KOPT-K1 (cell line): ENCODE data around the gene FAM184B.

Experiments
- H3K27ac ChIP-seq: fragments of 200-600 bp; sonication (generic); 2 replicates; pipeline ENCODE4 v1.5.1; 2016; ENCODE audit warnings: antibody characterized with exemption, mild to moderate bottlenecking, low read depth, low read length; ENCODE audit not compliant: poor library complexity, severe bottlenecking
- H3K36me3 ChIP-seq: fragments of 200-600 bp; sonication (generic); 2 replicates; pipeline ENCODE4 v1.5.1; 2017; ENCODE audit warnings: antibody characterized with exemption, mild to moderate bottlenecking, low read length, moderate library complexity; ENCODE audit not compliant: insufficient read depth
- H3K9me3 ChIP-seq: fragments of 200-600 bp; sonication (generic); 2 replicates; pipeline ENCODE4 v1.5.1; 2017; ENCODE audit warnings: antibody characterized with exemption, low read length, mild to moderate bottlenecking; ENCODE audit not compliant: insufficient read depth, poor library complexity, severe bottlenecking

The FAM184B gene

DNA sequence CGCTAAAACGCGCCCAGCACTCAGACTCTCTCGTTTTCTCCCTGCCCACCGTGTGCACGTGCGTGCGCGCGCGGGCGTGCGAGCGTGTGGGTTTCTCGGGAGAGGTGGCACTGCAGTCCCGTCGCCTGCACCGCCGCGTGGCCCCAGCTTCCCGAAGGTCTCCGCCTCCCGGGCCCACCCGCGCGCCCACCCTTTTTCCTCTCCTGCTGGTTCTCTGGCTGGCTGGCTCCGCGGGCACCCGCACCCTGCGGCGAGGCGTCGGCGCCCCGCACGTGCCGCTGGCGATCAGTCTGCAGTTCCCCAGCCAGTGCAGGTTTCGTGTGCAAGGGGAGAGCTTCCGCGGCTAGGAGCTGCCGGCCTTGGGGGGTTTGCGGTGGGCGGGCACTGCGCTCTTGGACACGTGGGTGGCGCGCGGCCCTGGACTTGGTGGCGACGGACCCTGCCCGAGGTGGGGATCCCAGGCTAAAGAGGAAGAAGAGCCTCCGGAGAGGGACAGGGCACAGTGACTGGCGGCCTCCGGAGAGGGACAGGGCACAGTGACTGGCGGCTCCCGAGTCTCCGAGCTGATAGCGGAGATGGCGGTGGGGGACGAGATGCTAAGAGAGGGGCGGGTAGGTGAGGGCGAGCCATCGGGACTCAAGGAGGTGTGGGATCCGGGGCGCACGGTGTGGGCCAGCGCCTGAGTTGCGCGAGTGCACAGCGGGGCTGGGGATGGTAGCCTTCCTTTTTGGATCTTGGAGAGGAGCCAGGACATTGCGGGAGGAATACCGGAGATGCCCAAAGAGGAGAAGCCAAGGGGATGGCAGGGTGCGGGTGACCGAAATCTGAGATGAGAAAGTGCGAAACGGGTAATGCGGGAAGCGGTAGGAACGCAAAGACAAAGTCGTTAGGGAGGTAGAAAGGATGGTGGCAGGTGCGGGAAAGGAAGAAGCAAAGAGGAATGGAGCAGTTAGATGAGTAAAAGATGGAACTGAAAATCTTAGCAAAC lies at the start of gene FAM184B:
Gene FAM184B, minus strand, starts transcription at position 322 of the 988 bp plus-strand sequence. CDS start 322 bp downstream, outside the sequence.
- Histone ChIP-seq H3K36me3 (no peaks in the 10 kb centered on the region), H3K9me3 (no peaks in the 10 kb centered on the region), H3K27ac (no peak within 1 kb of the TSS)

GRCh38 chr4:17823871-17824669 lies 42.6 kb upstream of the FAM184B start:
- no peaks in the 10 kb centered on the region for H3K9me3 ChIP-seq
- H3K36me3 ChIP-seq = peaks cover 100% of the 10 kb centered on the region

DNA sequence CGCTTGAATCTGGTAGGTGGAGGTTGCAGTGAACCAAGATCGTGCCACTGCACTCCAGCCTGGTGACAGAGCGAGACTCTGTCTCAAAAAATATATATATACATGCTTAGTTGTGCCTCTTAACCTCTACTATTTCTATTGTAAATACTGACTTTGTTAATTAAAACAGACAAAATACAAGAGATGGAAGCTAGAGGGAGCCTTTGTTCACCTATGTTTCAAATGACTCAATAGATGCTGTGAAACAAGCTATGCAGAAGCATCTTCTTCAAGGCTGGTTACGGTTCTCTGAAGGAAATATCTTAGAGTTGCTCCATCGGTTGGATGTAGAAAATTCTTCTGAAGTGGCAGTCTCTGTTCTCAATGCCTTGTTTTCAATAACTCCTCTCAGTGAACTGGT lies 35.6 kb upstream of the FAM184B start:
- peaks cover 95% of the 10 kb centered on the region for H3K36me3 ChIP-seq

More at GRCh38 chr4:17823871-17824669, 42.6 kb upstream of the FAM184B start:
- H3K27ac ChIP-seq = no peak overlapping the region

GRCh38 chr4:17816142-17816541 lies 34.7 kb upstream of the FAM184B start:
- Histone ChIP-seq H3K36me3 (peaks cover 86% of the 10 kb centered on the region), H3K9me3 (no peaks in the 10 kb centered on the region), H3K27ac (no peak overlapping the region)

More for the DNA sequence above, 35.6 kb upstream of the FAM184B start:
- H3K9me3 ChIP-seq = no peaks in the 10 kb centered on the region
- no peak overlapping the region for H3K27ac ChIP-seq

GRCh38 chr4:17814140-17814539 lies 32.7 kb upstream of the FAM184B start:
- Histone ChIP-seq H3K9me3 (no peaks in the 10 kb centered on the region), H3K27ac (no peak overlapping the region), H3K36me3 (peaks cover 66% of the 10 kb centered on the region)

- Histone ChIP-seq H3K36me3 (peaks cover 59% of the 10 kb centered on the region), H3K27ac (no peak overlapping the region), H3K9me3 (no peaks in the 10 kb centered on the region)
Measured at GRCh38 chr4:17812801-17813200, 31.4 kb upstream of the FAM184B start.

- no peaks in the 10 kb centered on the region for H3K9me3 ChIP-seq
- H3K36me3 ChIP-seq = peaks cover 59% of the 10 kb centered on the region
- peak overlapping the region; percentile 98 for H3K27ac ChIP-seq
Measured at GRCh38 chr4:17812125-17812524, 30.7 kb upstream of the FAM184B start.

DNA sequence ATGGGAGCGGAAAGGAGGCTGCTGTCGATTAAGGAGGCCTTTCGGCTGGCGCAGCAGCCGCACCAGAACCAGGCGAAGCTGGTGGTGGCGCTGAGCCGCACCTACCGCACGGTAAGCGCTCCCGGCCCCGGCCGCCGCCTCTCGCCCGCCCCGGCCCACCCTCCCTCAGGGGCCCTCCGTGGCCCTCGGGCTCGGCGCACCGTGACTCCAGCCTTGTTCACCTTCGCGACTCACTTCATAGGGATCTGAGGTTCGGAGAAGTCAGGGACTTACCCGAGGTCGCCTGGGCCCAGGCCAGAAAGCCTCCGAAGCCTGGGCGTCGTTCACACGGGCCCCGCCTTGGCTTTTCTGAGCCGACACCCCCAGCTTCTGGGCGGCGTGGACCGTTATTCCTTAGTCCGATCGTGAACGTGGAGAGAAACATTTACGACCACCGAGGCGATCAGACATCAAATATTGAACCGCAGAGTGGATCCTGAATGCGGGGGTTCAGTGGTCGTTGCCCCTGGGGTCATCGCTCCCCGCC lies 29.7 kb upstream of the FAM184B start:
- Histone ChIP-seq H3K27ac (peak overlapping the region; percentile 98), H3K36me3 (peaks cover 53% of the 10 kb centered on the region), H3K9me3 (no peaks in the 10 kb centered on the region)

GRCh38 chr4:17810260-17811077 lies 29.0 kb upstream of the FAM184B start, which contains the start of the genes DCAF16 and NCAPG:
Gene DCAF16, minus strand, starts transcription at chr4:17810757. Its CDS starts 6,616 bp downstream, at chr4:17804141.
Gene NCAPG, plus strand, starts transcription at chr4:17810979. Its CDS starts 99 bp downstream, at chr4:17811078.
- Histone ChIP-seq H3K36me3 (peaks cover 53% of the 10 kb centered on the region), H3K27ac (peak within 1 kb of the TSS; percentile 98), H3K9me3 (no peaks in the 10 kb centered on the region)

- Histone ChIP-seq H3K9me3 (no peaks in the 10 kb centered on the region), H3K27ac (peak overlapping the region; percentile 98), H3K36me3 (peaks cover 53% of the 10 kb centered on the region)
Measured at GRCh38 chr4:17809667-17810066, 28.2 kb upstream of the FAM184B start.

DNA sequence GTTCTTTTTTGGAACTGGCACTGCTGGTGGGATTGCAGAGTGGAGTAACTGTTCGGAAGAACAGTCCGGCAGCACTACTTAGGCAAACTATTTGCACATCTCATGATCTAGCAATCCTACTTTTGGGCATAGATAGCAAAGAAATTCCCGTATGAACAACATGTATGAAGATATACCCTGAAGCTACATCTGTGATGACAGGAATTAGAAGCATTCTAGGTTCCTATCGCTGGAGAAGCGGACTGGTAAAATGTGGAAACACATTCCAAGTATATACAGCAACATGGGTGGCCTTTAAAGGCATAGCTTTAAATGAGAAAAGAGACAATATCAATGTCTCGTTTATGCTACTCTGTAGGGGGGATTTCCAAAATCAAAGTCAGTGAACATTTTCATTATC lies 26.0 kb upstream of the FAM184B start:
- Histone ChIP-seq H3K9me3 (no peaks in the 10 kb centered on the region), H3K36me3 (peaks cover 54% of the 10 kb centered on the region), H3K27ac (no peak overlapping the region)

DNA sequence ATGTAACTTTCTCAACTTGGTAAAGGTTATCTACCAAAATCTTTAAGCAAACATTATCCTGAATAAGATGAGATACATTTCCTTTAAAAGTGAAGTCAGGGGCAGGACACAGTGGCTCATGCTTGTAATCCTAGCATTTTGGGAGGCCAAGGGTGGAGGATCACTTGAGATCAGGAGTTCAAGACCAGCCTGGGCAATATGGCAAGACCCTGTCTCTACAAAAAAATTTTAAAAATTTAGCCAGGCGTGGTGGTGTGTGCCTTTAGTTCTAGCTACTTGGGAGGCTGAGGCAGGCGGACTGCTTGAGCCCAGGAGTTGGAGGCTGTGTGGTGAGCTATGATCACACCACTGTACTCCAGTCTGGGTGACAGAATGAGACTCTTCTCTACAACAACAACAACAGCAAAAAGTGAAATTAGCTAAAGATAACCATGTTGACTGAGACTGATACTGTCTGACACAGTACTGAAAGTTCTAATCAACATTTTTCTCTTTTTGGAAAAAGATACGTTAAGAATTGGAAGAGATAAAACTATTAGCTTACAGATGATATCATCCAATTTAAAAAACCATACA lies 24.2 kb upstream of the FAM184B start:
- Histone ChIP-seq H3K36me3 (peaks cover 72% of the 10 kb centered on the region), H3K9me3 (no peaks in the 10 kb centered on the region), H3K27ac (no peak overlapping the region)

DNA sequence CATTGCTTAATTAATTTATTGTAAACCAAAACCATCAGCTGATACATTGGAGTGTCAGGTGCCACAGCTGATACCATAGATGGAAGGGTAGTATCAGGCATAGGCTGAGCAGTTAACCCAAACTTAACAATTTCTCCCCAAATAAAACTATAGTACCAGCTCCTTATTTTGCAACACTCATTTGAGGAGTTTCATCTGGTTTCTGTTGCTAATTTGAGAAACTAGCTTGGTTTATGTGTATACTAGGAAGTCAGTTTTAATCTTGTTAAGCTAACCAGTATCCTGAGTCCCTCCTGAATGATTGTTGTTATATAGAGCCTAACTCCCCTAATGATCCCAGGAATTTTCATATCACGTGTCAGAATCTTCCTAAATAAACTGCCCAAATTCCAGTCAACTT lies 16.4 kb upstream of the FAM184B start:
- Histone ChIP-seq H3K9me3 (no peaks in the 10 kb centered on the region), H3K27ac (no peak overlapping the region), H3K36me3 (peaks cover 96% of the 10 kb centered on the region)

GRCh38 chr4:17794730-17795129 lies 13.3 kb upstream of the FAM184B start:
- Histone ChIP-seq H3K27ac (no peak overlapping the region), H3K36me3 (peaks cover 84% of the 10 kb centered on the region), H3K9me3 (no peaks in the 10 kb centered on the region)
